ENCODE measurements around the gene AADAT.
"Not testable (repeated sequence)": the region's sequence is repeated elsewhere in the genome, so short reads cannot be mapped to it uniquely, and the experiment has no call there.

The AADAT gene

DNA sequence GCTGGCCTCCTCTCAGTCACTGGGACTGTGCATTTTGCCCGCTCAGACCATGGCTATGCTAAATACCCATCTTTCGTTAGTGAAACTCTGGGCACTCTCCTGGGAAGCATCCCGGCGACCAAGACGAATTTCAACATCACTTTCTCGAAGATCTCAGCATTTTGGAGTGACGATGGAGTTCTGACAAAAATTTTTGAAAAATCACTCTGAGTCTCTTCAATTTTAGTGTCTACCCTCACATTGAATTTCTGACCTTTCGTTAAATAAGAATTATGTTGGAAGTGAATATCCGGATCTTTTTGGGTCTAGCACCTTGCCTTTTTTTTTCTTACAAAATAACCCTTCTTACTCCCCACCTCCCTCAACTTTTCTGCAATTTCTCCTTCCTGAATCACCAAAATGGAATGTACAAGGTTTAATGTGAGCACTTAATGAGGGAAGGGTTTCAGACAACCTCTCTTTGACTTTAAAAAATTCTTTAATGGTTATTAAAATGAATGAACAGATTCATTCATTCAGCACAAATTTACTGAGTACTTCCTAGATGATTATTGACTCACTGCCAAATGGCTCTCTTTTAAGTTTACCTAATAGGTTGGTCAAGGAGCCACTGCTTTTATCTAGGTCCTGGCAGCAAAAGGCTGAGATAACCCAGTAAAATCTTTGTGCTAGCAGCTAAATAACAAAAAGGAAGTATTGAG lies 746 bp upstream of the AADAT start:
- no peak for DNase-seq (ENCODE audit: low read depth)

DNA sequence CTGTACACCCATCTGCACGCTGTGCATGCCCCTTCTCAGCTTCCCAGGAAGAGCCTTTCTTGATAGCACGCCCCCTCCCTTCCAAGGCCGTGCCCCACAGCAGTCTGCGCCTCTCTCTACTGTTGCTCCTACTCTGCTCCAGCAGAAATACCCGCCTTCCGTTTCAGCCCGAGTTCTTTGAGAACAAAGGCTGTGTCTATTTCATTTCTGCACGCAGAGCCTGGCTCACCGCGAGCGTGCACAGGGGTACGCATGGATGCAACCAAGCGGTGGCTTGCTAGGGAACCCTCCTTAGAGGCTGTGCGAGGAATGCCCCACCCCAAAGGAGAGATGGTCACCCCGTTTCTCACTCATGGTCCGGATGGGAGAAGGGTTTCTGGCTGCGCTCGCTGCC lies 485 bp downstream of the AADAT start:
- DNase-seq (ENCODE audit: low read depth) = no peak

DNA sequence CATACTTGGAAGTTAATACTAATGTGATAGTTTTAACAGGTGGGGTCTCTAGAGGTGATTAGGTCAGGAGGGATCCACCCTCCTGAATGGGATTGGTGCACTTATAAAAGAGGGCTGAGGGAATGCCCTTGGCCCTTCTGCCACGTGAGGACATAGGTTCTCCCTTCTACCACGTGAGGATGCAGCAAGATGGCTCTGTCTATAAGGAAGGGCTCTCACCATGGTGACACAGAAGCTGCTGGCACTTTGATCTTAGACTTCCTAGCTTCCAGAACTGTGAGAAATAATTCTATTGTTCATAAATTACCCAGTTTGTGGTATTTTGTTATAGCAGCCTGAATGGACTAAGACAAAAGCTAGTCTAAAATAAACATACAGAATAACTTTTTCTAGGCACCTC lies 1.0 kb downstream of the AADAT start:
- no peak for DNase-seq (ENCODE audit: low read depth)

DNA sequence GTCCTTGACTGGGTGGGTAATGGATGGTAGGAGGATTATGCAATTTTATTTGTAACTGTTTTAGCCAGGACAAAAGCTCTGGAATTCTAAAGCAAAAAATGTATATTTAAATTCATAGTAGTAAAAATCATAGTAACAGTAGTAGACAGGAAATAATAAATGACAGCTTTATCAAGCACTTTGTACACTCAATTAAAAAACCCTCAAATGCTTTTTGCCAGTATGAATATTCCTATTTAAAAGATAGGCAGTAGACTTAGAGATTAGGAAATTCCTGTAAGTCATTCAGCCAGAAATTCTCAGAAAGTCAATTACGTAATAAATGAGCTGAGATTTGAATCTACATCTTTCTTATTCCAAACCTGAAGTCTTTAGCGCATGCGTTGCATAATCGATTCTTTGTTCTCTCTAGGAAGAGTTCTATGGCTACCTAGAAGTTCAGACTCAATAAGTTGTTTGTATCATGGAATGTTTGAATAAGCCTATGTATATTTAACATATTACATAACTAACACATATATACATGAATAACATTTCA lies 2.5 kb downstream of the AADAT start:
- no peak for DNase-seq (ENCODE audit: low read depth)

DNA sequence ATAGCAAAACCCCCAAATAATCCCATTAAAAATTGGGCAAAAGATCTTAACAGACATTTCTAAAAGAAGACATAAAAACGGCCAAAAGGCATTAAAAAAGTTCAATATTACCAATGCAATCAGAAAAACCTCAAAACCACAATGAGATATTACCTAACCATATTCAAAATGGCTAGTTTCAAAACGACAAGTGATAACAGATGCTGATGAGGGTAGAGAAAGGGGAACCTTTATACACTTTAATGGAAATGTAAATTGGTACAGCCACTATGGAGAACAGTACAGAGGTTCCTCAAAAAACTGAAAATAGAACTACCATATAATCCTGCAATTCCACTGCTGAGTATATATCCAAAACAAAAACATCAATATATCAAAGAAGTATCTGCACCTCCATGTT lies 6.2 kb downstream of the AADAT start:
- no peak for DNase-seq (ENCODE audit: low read depth)

DNA sequence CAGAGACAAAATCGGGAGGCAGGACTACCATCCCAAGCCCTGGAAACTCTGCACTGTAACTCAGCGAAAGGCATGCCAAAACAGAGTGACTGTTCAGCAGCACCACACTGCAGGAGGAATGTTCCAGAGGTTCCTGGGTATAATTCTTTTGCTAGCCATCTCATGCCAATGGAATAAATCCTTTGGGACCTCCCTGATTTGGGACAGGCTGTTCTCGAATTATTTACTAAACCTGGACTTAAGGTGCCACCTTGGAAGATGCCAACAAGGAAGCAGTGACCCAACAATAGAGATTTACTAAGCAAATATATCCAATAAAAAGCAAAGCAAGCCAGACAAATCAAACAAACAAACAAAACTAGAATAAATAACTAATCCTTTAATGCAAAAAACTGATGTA lies 9.3 kb downstream of the AADAT start:
- no peak for DNase-seq (ENCODE audit: low read depth)

DNA sequence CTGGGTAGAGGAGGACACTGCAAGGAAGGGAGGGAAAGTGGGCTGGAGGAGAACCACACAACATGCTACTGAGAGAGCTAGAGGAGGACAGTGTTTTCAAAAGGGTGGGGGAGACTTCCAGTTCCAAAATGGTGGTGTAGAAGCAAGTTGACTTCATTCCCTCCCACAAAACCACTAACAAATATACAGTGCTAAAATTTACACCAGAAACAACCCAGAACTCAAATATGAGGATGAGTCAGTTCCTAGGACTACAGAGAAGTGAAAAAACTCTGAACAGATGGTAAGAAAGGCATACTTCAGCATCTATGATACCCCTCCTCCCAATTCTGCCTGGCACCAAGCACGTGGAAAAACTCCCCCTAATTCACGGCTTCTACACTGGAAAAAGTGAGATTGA lies 9.8 kb downstream of the AADAT start:
- no peak for DNase-seq (ENCODE audit: low read depth)

DNA sequence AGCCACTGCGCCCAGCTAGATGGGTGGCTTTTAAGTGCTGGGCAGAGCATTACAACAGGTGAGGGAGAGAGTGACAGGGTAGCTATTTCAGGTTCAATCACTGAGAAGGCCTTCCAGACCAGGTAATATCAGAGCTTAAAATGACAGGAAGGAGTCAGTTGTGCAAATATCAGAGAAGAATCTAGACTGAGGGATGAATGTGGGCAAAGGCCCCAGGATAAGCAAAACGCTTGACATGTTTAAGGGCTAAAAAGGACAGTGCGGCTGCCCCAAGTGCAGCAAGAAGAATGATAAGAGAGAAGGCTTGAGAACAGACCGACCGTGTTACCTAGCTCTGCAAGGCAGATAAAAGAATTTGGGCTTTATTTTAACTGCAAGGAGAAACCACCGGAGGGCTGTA lies 18.6 kb downstream of the AADAT start:
- DNase-seq (ENCODE audit: low read depth) = no peak

DNA sequence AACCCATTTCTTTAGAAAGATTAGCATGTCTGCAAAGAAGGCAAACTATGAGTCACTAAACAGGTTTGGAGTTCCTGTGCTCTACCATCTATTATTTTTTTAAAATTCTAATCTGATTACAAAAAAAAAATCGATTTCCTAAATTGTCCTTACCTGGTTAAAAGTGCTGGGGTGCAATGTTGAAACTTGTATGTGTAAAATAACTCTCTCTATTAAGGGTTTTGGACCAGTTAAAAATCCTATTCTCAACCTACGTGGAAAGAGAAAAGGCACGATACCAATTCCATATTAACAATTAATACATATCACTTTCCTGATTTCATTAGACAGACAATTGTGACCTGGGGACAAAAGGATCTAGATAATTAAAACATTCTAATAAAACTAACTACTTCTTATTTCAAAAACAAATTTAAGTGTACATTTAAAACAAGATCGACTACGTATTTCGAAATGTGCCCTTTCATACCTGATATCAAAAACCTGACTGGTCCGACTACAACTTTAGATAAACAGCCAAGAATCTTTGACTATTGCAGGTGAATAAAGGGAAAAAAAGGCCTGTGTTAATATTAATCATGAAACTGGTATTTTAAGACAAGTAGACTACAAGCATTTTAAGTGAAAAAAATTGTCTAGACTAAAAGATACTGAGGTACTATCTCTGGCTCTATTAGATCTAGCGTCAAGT lies 21.2 kb downstream of the AADAT start:
- no peak for DNase-seq (ENCODE audit: low read depth)

DNA sequence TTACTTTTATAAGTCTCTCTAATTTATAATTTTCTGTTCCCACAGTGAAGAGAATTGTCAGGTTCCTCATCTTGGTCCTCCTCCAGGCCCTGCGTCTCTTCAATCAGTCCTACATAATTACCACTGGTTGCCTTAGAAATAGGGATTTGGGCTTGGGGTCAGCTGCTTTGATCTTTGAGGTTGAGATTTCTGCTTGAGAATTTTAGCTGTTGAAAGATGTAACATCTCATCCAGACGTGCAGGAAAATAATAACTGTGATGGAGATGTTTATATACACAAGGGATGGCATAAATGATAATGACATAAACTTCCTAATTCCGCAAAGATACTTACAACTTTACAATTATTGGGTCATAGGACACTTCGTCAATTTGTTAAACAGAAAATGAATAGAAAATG lies 30.3 kb downstream of the AADAT start:
- DNase-seq (ENCODE audit: low read depth) = no peak

DNA sequence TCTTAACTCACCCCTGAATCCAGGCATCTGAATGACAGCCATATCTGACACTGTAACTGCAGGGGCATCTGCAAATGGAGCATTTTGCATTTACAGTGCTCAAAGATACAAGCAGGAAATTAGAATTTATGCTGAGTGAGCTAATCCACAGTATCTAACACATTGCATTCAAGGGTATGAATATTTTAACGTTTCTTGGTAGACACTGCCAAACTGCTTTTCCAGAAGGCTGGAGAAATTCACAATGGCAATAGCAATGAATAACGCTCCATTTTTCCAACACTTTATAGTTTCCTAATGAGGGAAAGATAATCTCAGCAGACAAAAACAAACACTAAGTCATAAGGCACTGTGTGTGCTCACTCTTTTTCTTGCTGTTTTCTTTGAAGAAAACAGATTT lies 30.9 kb downstream of the AADAT start:
- no peak for DNase-seq (ENCODE audit: low read depth)

DNA sequence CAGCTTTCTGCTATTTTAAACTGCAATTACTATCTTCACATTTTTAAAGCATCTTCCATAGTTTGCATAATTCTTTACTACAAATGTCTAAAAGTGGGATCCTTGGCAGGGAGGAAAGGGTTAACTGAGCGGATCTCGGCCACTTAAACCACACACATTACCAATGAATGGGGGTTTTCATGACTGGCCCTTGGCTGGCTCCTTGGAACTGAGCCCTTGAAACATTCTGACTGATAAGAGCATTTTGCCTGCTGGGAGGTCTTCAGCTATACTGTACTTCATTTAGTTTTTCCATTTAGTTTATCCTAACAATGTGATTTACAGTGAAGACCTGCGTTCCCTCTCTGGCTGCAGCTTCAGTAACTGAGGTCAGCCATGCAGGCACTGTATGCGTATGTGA lies 31.9 kb downstream of the AADAT start:
- no peak for DNase-seq (ENCODE audit: low read depth)

DNA sequence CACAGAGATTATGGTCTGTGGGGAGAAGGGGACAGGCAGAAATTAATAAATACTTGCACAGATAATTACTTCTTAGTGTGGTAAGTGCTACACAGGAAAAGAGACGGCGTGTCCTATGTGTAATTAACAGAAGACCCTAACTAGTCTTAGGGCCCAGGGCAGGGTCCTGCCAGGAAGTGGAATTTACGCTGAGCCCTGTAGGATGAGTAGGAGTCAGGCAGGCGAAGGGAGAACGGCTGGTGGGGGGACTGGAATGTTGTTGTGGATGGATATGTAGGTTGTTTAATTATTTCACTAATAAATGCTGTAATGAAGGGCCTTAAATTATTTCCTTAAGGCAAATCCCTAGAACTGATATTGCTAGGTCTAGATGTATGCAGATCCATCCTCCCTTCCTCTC lies 36.8 kb downstream of the AADAT start:
- DNase-seq (ENCODE audit: low read depth) = no peak

DNA sequence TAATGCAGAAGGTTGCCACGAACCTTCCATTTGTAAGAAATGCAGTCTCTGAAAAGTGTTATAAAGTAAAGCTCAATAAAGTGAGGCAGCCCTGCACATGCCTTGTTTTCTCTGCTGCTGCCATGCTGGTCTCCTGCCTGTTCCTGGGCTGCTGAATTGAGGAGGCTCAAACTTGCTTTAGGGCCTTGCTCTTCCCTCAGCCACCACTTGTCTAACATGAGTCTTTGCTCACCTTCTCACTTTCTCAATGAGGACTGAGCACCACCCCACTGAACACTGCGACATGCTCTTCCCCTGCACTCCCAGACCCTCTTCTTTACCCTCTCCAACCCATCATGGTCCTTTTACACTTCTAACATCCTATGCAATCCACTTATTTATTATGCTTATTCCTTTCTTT lies 38.4 kb downstream of the AADAT start:
- DNase-seq (ENCODE audit: low read depth) = no peak

DNA sequence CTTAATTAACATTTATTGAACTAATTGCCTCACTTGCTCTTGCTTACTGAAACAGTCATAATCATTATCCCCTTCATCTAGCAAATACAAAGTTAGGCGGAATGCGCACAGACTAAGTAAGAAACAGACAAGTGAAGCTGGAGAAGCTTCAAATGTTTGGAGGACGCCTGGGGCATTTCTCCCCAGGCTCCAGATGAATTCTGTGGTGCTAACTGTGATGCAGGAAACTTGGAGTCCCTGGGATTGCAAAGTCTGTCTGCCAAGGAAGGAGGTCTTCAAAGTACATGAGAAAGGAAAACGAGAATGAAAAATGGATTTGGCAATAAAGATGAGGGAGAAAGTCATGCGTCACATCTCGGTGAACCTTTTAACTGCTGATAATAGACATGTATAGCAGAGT lies 40.0 kb downstream of the AADAT start:
- DNase-seq (ENCODE audit: low read depth) = no peak

DNA sequence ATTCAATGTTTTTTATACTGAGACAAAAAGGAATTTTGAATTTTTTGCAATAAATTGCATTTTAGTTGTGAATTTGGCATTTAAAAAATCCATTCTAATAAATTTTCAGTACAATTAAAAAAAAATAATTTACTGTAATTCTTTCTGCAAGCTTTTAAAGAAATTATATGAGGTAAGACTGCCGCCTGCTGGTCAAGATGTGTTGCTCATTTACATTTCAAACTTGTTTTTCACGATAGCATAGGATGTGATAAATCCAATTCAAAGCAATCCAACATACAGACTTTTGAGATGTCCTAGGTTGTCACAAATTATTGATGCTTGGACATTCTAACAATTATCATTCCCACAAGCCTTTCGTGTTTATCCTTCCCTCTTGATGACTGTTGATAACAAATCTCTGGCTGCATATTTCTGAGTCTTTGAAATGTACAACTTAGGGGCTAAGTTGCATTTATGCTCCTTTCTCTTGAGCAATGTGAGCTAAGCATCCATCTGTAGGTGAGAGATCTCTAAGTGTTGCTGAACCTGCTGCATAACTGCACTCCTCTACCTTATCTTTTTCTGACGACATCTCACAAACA lies 41.9 kb downstream of the AADAT start:
- no peak for DNase-seq (ENCODE audit: low read depth)

DNA sequence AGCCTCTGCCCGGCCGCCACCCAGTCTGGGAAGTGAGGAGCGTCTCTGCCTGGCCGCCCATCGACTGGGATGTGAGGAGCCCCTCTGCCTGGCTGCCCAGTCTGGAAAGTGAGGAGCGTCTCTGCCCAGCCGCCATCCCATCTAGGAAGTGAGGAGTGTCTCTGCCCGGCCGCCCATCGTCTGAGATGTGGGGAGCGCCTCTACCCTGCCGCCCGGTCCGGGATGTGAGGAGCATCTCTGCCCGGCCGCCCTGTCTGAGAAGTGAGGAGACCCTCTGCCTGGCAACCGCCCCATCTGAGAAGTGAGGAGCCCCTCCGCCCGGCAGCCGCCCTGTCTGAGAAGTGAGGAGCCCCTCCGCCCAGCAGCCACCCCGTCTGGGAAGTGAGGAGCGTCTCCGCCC lies 43.6 kb downstream of the AADAT start:
- DNase-seq (ENCODE audit: low read depth) = not testable (repeated sequence)

DNA sequence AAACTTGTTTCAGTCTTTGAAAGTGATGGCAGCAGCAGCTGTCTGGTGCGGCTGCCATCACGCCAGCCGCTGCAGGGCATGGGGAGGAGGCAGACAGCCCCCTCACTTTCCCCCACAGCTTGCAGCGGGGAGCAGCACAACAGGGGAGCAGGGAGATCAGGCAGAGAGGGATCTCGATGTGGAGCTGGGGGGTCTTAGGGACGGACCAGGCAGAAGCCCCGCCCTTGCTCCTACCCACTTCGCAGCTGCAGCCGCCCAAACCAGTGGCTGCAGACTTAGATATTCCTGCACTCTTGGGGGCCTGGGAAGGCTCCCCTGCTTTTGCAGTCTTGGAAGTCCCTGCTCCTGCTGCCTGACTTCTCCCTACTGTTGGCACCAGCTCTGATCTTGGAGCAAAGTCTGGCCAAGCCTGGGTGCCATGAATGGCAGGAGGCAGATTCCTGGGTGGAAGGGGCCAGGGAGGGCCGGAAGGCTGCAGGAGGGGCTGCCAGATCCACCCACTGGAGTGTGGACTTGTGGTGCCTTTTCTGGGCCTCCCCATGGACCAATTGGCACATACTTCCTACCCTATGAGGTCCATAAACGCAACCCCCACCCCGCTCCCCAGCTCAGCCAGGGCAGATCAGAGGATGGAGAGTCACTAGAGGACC lies 49.6 kb downstream of the AADAT start:
- no peak for DNase-seq (ENCODE audit: low read depth)

DNA sequence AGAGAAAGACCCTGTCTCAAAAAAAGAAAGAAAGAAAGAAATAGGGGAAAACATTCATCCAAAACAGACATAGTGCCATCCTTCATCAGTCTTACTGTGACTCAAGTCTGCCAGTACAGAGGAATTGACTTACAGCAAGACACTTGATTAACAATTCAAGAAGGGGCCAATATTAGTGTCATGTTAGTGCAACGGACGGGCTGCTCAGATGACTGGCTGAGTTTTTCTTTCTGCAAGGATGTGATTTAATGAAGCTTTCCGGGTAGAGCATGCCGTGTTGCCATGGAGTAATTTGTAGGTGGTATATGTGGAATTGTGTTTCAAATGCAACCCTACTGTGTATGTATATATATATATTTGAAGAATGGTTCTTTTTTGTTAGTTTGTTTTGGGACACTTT lies 51.0 kb downstream of the AADAT start:
- no peak for DNase-seq (ENCODE audit: low read depth)

DNA sequence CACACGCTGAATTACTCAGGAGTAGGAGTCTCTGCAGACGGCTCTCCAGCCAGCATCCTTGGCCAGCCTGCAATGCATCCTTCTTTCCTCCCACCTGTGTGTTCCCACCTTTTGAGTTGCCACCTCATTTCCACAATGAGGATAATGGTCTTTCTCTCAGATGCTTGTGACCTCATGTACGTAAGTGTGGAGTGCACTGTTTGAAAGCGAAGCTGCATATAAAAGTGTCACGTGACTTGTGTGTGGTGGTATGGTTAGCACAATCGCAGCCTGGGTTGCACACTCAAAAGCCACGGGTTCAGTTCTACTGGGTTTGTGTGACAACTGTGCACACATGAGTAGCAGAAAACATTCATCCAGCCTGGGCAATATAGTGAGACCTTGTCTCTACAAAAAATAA lies 51.5 kb downstream of the AADAT start:
- no peak for DNase-seq (ENCODE audit: low read depth)

DNA sequence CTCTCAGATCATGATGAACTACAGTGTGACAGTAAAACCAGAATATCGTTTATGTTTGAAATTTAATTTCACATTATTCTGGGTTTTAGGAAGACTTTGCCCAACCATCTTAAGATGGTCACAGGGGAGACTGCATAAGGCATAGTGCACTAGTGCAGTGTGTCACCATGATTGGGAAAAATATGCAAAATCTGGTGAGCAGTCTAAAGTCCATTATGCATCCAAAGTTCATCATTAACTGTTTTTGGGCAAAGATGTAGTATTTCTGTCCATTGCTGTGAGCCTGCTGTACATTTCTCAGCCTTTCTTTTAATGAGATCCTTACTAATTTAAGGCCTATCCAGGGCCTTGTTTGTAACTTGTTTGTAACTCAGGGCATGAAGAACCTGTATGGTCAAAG lies 52.3 kb downstream of the AADAT start:
- DNase-seq (ENCODE audit: low read depth) = no peak

DNA sequence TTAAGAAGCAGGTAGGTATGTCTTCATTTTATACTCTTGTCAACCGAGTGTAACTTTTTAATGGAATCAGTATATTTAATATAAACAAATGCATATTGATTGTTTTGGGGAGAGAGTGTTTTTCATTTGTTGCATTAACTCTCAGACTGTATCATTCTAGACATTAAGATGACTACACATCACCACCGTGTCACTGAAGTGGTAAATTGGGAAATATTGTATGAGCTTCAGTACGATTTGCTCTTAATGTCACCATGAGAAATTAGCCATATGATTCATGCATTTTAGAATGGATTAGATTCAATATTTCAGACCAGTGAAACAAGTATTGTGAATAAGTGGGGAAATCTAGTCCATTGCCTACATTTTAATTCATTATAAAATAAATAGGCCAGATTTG lies 53.9 kb downstream of the AADAT start:
- DNase-seq (ENCODE audit: low read depth) = no peak

DNA sequence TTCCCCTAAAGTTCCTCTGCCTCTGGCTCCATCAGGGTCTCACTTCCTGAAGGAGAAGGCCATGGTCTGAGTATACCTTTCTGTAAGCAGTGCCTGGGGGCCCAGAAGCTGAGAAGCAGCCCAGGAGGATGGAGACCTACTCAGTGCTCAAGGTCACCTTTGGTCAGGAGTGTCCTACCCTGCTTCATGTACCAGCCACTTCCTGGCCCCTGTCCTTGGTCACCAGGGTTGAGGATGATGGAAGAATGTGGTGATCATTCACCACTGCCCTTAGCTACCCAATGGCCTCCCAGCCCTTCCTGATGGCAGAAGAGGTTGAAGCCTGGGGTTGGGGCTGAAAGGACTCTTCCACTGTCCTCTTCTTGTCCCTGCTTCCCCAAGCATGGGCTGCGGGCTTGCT lies 54.5 kb downstream of the AADAT start:
- no peak for DNase-seq (ENCODE audit: low read depth)
